HepG2 (cell line): ENCODE data around the gene COL5A1. TPM values are rescaled to one million over a fixed set of nuclear protein-coding genes. Genes with fewer than 3 reads are reported as not detected.

Experiments used
- ATAC-seq: fragments of 200-7000 bp; cut with Tn5 transposase; 3 replicates; pipeline ENCODE4 v1.9.1; 2020; ENCODE audit warnings: mild to moderate bottlenecking, moderate library complexity
- BruUV-seq: library from RNA; stranded (reverse); fragments of 400-500 nt; replicated peaks from 2 replicates; lab custom pipeline; 2021; lab: Mats Ljungman, UMichigan
- CTCF ChIA-PET: fragments of 300-600 bp; formaldehyde crosslinking; extraction: SDS; loops from one replicate; lab custom pipeline; 2021; ENCODE audit warnings: low total read pairs, inconsistent platforms, low intra/inter-chr PET ratio; lab: Yijun Ruan, JAX
- POLR2A ChIA-PET: fragments of 350-600 bp; sonication (Branson Sonifier 250); formaldehyde crosslinking; loops from one replicate; lab custom pipeline; 2020; ENCODE audit warnings: antibody characterized with exemption, inconsistent platforms; lab: Yijun Ruan, JAX
- DNase-seq: peaks from one replicate; pipeline ENCODE4 v3.0.0-alpha.2; 2015; ENCODE audit warnings: low spot score
- FAIRE-seq: peaks from 3 replicates; lab custom pipeline; 2011; peaks lifted over from hg19 to GRCh38; lab: Jason Lieb, UNC
- H2AFZ ChIP-seq: one replicate; pipeline ENCODE4 v1.6.1; 2011; ENCODE audit warnings: low read length, inconsistent platforms
- H3K27ac ChIP-seq: fragments of 300-600 bp; 3 replicates; pipeline ENCODE4 v1.8.0; 2011; ENCODE audit warnings: mixed run types, mild to moderate bottlenecking, mixed read lengths, low read length, inconsistent platforms; ENCODE audit not compliant: insufficient read depth; ENCODE audit errors: extremely low read length
- H3K27me3 ChIP-seq, 2 experiments: fragments of 200-600 bp in 1 of 2; 2 replicates in 1 of 2; 3 replicates in 1 of 2; pipeline versions ENCODE4 v1.6.0 to v1.8.0; 2011; ENCODE audit warnings: low read length in 2 of 2, mild to moderate bottlenecking in 2 of 2, moderate library complexity in 2 of 2, inconsistent platforms in 1 of 2; ENCODE audit not compliant: insufficient read depth in 2 of 2, control insufficient read depth in 1 of 2
- H3K36me3 ChIP-seq, 2 experiments: fragments of 200-600 bp in 1 of 2; replicated peaks in 1 of 2; 2 replicates in 1 of 2; 3 replicates in 1 of 2; pipeline versions ENCODE4 v1.5.1 to v1.8.0; 2011; ENCODE audit warnings: low read length in 2 of 2, inconsistent platforms in 1 of 2; ENCODE audit not compliant: insufficient read depth in 2 of 2, control insufficient read depth in 1 of 2
- H3K4me1 ChIP-seq: 2 replicates; pipeline ENCODE4 v1.5.1; 2012; ENCODE audit warnings: low read length, inconsistent platforms; ENCODE audit not compliant: insufficient read depth
- H3K4me2 ChIP-seq: 2 replicates; pipeline ENCODE4 v1.6.0; 2011; ENCODE audit warnings: low read depth, low read length, inconsistent platforms
- H3K4me3 ChIP-seq, 3 experiments: fragments of 200-600 bp in 1 of 3; sonication (generic), shearing (Covaris generic) in 1 of 3; replicated peaks in 1 of 3; 2 replicates each; pipeline ENCODE4 v1.5.1; 2011 to 2016; ENCODE audit warnings: low read length in 3 of 3, inconsistent platforms in 2 of 3, low read depth in 2 of 3, mild to moderate bottlenecking in 2 of 3, control low read depth in 1 of 3, mixed read lengths in 1 of 3; ENCODE audit not compliant: insufficient read depth in 1 of 3
- H3K79me2 ChIP-seq: one replicate; pipeline ENCODE4 v1.6.1; 2011; ENCODE audit warnings: low read length, inconsistent platforms; ENCODE audit not compliant: insufficient read depth
- H3K9ac ChIP-seq: 2 replicates; pipeline ENCODE4 v1.6.0; 2011; ENCODE audit warnings: mild to moderate bottlenecking, low read depth, low read length, inconsistent platforms; ENCODE audit not compliant: insufficient read depth
- H3K9me3 ChIP-seq: 2 replicates; pipeline ENCODE4 v1.5.1; 2012; ENCODE audit warnings: mild to moderate bottlenecking, low read length
- H4K20me1 ChIP-seq: 2 replicates; pipeline ENCODE4 v1.6.0; 2011; ENCODE audit warnings: inconsistent platforms, mild to moderate bottlenecking, low read length, moderate library complexity; ENCODE audit not compliant: insufficient read depth
- ASH2L ChIP-seq: fragments of 300-600, 200-600 bp; sonication (generic); IDR thresholded peaks from 2 replicates; pipeline ENCODE4 v1.7.0; 2017; ENCODE audit warnings: low read depth, mild to moderate bottlenecking, moderate library complexity, mixed read lengths, low read length; ENCODE audit not compliant: insufficient read length
- DBP ChIP-seq: sonication (generic); formaldehyde crosslinking; IDR thresholded peaks from 2 replicates; pipeline ENCODE4 v1.4.0; 2020; ENCODE audit warnings: missing genetic modification reagents; ENCODE audit errors: not compliant biosample characterization
- DDIT3 ChIP-seq: sonication (generic); formaldehyde crosslinking; IDR thresholded peaks from 2 replicates; pipeline ENCODE4 v1.4.0; 2020; ENCODE audit warnings: mild to moderate bottlenecking, missing genetic modification reagents
- FOXC1 ChIP-seq: sonication (generic); formaldehyde crosslinking; IDR thresholded peaks from 2 replicates; pipeline ENCODE4 v1.8.0; 2022; ENCODE audit warnings: mild to moderate bottlenecking, missing genetic modification reagents, borderline replicate concordance
- GABPB1 ChIP-seq: IDR thresholded peaks from 2 replicates; pipeline ENCODE4 v1.6.1; 2016; ENCODE audit warnings: mild to moderate bottlenecking, missing genetic modification reagents, moderate library complexity, missing compliant biosample characterization
- HNF4A ChIP-seq: sonication (generic); formaldehyde crosslinking; IDR thresholded peaks from 2 replicates; pipeline ENCODE4 v1.4.0; 2020; ENCODE audit warnings: missing genetic modification reagents
- MIER2 ChIP-seq: IDR thresholded peaks from 2 replicates; pipeline ENCODE4 v1.6.1; 2016; ENCODE audit warnings: missing biosample characterization, missing genetic modification reagents
- PITX1 ChIP-seq: sonication (generic); formaldehyde crosslinking; IDR thresholded peaks from 2 replicates; pipeline ENCODE4 v1.5.1; 2020; ENCODE audit warnings: mild to moderate bottlenecking, missing genetic modification reagents
- POLR2G ChIP-seq: fragments of 200-400 bp; formaldehyde crosslinking; IDR thresholded peaks from 2 replicates; pipeline ENCODE4 v1.6.1; 2018; ENCODE audit warnings: mild to moderate bottlenecking, low read depth, low read length, moderate library complexity
- SAP130 ChIP-seq: IDR thresholded peaks from 2 replicates; pipeline ENCODE4 v1.6.1; 2016; ENCODE audit warnings: low read depth
- SMARCC2 ChIP-seq: fragments of 450-650 bp; IDR thresholded peaks from 2 replicates; pipeline ENCODE4 v1.6.1; 2017; ENCODE audit warnings: antibody characterized with exemption, mild to moderate bottlenecking
- SYNCRIP ChIP-seq: fragments of 200-400 bp; formaldehyde crosslinking; IDR thresholded peaks from 2 replicates; pipeline ENCODE4 v1.6.1; 2018; ENCODE audit warnings: mild to moderate bottlenecking, low read depth, low read length; ENCODE audit not compliant: insufficient read depth
- THAP11 ChIP-seq: IDR thresholded peaks from 2 replicates; pipeline ENCODE4 v1.6.1; 2016; ENCODE audit warnings: missing biosample characterization, missing genetic modification reagents
- THAP7 ChIP-seq: sonication (generic); formaldehyde crosslinking; IDR thresholded peaks from 2 replicates; pipeline ENCODE4 v1.8.1; 2023; ENCODE audit warnings: mild to moderate bottlenecking, missing genetic modification reagents
- ZFP62 ChIP-seq: sonication (generic); formaldehyde crosslinking; IDR thresholded peaks from 2 replicates; pipeline ENCODE4 v1.4.0; 2020; ENCODE audit warnings: missing genetic modification reagents
- ZNF775 ChIP-seq: sonication (generic); formaldehyde crosslinking; IDR thresholded peaks from 2 replicates; pipeline ENCODE4 v1.4.0; 2020; ENCODE audit warnings: missing genetic modification reagents, mild to moderate bottlenecking, moderate library complexity, borderline replicate concordance
- WGBS: methylation state at CpG from one replicate; pipeline ENCODE4 v1.1.6; 2017; ENCODE audit warnings: low lambda C conversion rate; 5-methylcytosine and 5-hydroxymethylcytosine counted together
- in situ Hi-C: cut with HindIII; loops from 2 replicates; pipeline ENCODE4 v1.10.0; 2017; ENCODE audit warnings: low pct_unique_long_range_greater_than_20kb; ENCODE audit not compliant: extremely low pct_ligation_motif_present
- intact Hi-C: fragments of 100-400 bp; cut with micrococcal nuclease; formaldehyde crosslinking; loops from one replicate; pipeline ENCODE4 v1.10.0; 2022; ENCODE audit not compliant: unreplicated experiment
- polyA plus RNA-seq, 8 experiments: library from polyadenylated mRNA; depleted of rRNA in 3 of 8; stranded (reverse) in 7 of 8; unstranded in 1 of 8; fragments of >200 nt; fragmentation: Illumina TruSeq in 4 of 8; extraction: Trizol in 4 of 8; gene quantifications; 2 replicates each; pipeline versions ENCODE4 v1.2.1 to v1.2.3, GENCODE V29; 2011 to 2016; ENCODE audit warnings: low read depth in 4 of 8, missing spikeins in 1 of 8, mixed read lengths in 1 of 8; ENCODE audit not compliant: insufficient read depth in 1 of 8
- total RNA-seq, 5 experiments: library from RNA; depleted of rRNA; stranded (reverse); fragments of >200 nt; fragmentation: Illumina TruSeq; extraction: Trizol; gene quantifications; 2 replicates each; pipeline ENCODE4 v1.2.3, GENCODE V29; 2016; ENCODE audit warnings: low read depth in 1 of 5
- TF ChIP-seq, protein P1 (sequence below): IDR thresholded peaks from 2 replicates; pipeline ENCODE4 v1.6.1; 2016; ENCODE audit warnings: low read depth, control low read depth
- TF ChIP-seq, protein P2 (sequence below): sonication (generic); formaldehyde crosslinking; IDR thresholded peaks from 2 replicates; pipeline ENCODE4 v1.4.0; 2020; ENCODE audit warnings: missing genetic modification reagents, borderline replicate concordance

Gene COL5A1
- total and polyA plus RNA-seq, 2 of the 13 experiments (the other 11 are each of a cell fraction or from before 2014, with no cell fraction given) = not detected

GRCh38 chr9:134877541-134877940 lies 235.9 kb downstream of the COL5A1 start (continued):
- TF ChIP-seq MIER2 (CRISPR knock-in tag) (no peak), SMARCC2 (no peak), SYNCRIP (no peak)
- TF ChIP-seq, all 625 proteins: peak for 0

DNA sequence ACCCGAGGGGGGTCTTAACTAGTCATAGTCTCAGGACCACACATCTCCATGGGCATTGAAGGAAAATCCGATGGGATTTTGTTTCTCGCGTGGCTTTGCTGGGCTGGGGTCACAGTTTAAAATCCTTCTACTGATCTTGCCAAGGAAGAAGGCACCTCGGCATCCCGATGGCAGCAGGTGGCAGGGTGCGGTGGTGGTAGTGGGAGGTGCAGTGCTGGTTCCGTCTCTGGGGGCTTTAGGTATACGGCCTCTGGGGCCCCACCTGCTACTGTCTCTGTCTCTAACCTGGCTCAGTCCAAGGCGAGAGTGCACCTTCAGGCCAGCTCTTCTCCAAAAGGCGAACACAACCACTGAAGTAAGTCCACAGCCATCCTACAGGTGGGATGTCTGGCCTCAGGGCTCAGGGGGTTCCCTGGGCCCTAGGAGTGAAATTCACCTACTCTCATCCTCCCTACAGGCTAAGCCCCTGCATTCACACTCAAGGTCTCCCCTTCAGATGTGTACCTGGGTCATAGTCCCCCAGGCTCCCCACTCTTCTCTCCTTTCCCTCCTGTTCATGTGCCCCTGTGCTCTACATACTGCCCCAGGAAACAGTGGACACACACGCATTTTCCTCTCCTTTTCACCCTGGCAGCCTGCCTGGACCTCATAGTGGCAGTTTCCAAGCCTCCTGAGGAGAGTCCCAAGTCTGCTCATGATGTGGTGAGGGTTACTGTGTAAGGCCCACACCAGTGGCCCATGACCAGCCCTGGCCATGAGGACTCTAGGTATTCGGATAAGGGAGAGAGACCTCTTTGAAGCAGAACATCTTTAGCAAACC lies 238.3 kb downstream of the COL5A1 start:
- POLR2A ChIA-PET = no interaction called here
- in situ Hi-C loops (no loop called here), intact Hi-C loops (no loop called here)
- Histone ChIP-seq H3K9ac (no peak overlapping the region), H3K79me2 (no peaks in the 10 kb centered on the region), H4K20me1 (no peaks in the 10 kb centered on the region), H3K27ac (no peak overlapping the region), H2AFZ (no peak overlapping the region), H3K4me2 (no peak overlapping the region), H3K9me3 (no peaks in the 10 kb centered on the region), H3K27me3 (peaks cover 6 to 33% of the 10 kb centered on the region in 2 experiments), H3K4me3 (no peak overlapping the region), H3K4me1 (no peaks in the 10 kb centered on the region), H3K36me3 (no peaks in the 10 kb centered on the region)
- no peak for ATAC-seq
- WGBS = 17% methylated on average over 10 of the region's 13 CpGs
- BruUV-seq = no TSS peak
- no peak for DNase-seq
- CTCF ChIA-PET = no interaction called here
- FAIRE-seq = no peak
- no peak for TF ChIP-seq FOXC1 (CRISPR knock-in tag)
- TF ChIP-seq ASH2L = no peak
- no peak for TF ChIP-seq DBP
- TF ChIP-seq THAP7 = no peak
- no peak for TF ChIP-seq ZFP62
- TF ChIP-seq POLR2G = no peak
- no peak for TF ChIP-seq GABPB1 (CRISPR knock-in tag)
- no peak for TF ChIP-seq ZNF775 (CRISPR knock-in tag)
- TF ChIP-seq, protein P1, sequence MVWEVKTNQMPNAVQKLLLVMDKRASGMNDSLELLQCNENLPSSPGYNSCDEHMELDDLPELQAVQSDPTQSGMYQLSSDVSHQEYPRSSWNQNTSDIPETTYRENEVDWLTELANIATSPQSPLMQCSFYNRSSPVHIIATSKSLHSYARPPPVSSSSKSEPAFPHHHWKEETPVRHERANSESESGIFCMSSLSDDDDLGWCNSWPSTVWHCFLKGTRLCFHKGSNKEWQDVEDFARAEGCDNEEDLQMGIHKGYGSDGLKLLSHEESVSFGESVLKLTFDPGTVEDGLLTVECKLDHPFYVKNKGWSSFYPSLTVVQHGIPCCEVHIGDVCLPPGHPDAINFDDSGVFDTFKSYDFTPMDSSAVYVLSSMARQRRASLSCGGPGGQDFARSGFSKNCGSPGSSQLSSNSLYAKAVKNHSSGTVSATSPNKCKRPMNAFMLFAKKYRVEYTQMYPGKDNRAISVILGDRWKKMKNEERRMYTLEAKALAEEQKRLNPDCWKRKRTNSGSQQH (CRISPR knock-in tag) = no peak
- no peak for TF ChIP-seq SAP130 (CRISPR knock-in tag)
- no peak for TF ChIP-seq DDIT3 (CRISPR knock-in tag)
- no peak for TF ChIP-seq PITX1 (CRISPR knock-in tag)
- TF ChIP-seq HNF4A (CRISPR knock-in tag) = no peak
- no peak for TF ChIP-seq THAP11 (CRISPR knock-in tag)
- TF ChIP-seq, protein P2, sequence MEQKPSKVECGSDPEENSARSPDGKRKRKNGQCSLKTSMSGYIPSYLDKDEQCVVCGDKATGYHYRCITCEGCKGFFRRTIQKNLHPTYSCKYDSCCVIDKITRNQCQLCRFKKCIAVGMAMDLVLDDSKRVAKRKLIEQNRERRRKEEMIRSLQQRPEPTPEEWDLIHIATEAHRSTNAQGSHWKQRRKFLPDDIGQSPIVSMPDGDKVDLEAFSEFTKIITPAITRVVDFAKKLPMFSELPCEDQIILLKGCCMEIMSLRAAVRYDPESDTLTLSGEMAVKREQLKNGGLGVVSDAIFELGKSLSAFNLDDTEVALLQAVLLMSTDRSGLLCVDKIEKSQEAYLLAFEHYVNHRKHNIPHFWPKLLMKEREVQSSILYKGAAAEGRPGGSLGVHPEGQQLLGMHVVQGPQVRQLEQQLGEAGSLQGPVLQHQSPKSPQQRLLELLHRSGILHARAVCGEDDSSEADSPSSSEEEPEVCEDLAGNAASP (CRISPR knock-in tag) = no peak
